H1 (cell line): Measurements from ENCODE around the gene VSIG10. TPM values are rescaled to one million over a fixed set of nuclear protein-coding genes. Genes with fewer than 3 reads are reported as not detected.
A peak's percentile ranks its signal among the peaks of the same experiment; 100 is the strongest.
"Not testable (repeated sequence)": the region's sequence is repeated elsewhere in the genome, so short reads cannot be mapped to it uniquely, and the experiment has no call there.

Source experiments
- CTCF ChIA-PET: fragments of 300-600 bp; sonication (Branson Sonifier 250); formaldehyde crosslinking; loops from one replicate; lab custom pipeline; 2021; ENCODE audit not compliant: partially characterized antibody; lab: Charles Lee
- POLR2A ChIA-PET: fragments of 300-600 bp; sonication (Branson Sonifier 250); formaldehyde crosslinking; loops from one replicate; lab custom pipeline; 2021; ENCODE audit warnings: inconsistent platforms; ENCODE audit not compliant: partially characterized antibody; lab: Charles Lee
- DNase-seq, 2 experiments: peaks; one replicate each; pipeline versions ENCODE4 v3.0.0 to v3.0.0-alpha.2; 2010 to 2022; ENCODE audit warnings: low spot score in 2 of 2, low read depth in 1 of 2, mixed read lengths in 1 of 2
- FAIRE-seq: peaks from 2 replicates; lab custom pipeline; 2011; peaks lifted over from hg19 to GRCh38; lab: Jason Lieb, UNC
- H2AFZ ChIP-seq: 2 replicates; pipeline ENCODE4 v1.8.1; 2012; ENCODE audit warnings: low read length, inconsistent platforms
- H2AK5ac ChIP-seq: 2 replicates; pipeline ENCODE4 v1.6.1; 2013; ENCODE audit warnings: low read depth, low read length
- H2BK120ac ChIP-seq: replicated peaks from 2 replicates; pipeline ENCODE3; 2013; ENCODE audit warnings: low read depth, low read length, inconsistent platforms
- H2BK12ac ChIP-seq: 2 replicates; pipeline ENCODE4 v1.6.1; 2013; ENCODE audit warnings: low read depth, low read length
- H2BK15ac ChIP-seq: 2 replicates; pipeline ENCODE4 v1.6.1; 2013; ENCODE audit warnings: low read length
- H2BK20ac ChIP-seq: 2 replicates; pipeline ENCODE4 v1.6.1; 2013; ENCODE audit warnings: low read length
- H2BK5ac ChIP-seq: 2 replicates; pipeline ENCODE4 v1.6.1; 2013; ENCODE audit warnings: low read depth, low read length
- H3K14ac ChIP-seq: 2 replicates; pipeline ENCODE4 v1.6.1; 2013; ENCODE audit warnings: inconsistent platforms; ENCODE audit not compliant: insufficient read length
- H3K18ac ChIP-seq: 2 replicates; pipeline ENCODE4 v1.6.1; 2013; ENCODE audit warnings: low read length; ENCODE audit errors: extremely low read depth
- H3K23ac ChIP-seq: 2 replicates; pipeline ENCODE4 v1.6.1; 2013; ENCODE audit warnings: inconsistent platforms; ENCODE audit not compliant: insufficient read length
- H3K23me2 ChIP-seq: 2 replicates; pipeline ENCODE4 v1.6.1; 2013; ENCODE audit warnings: low read depth, low read length
- H3K27ac ChIP-seq: 2 replicates; pipeline ENCODE4 v1.6.1; 2011; ENCODE audit warnings: low read depth, low read length, inconsistent platforms
- H3K27me3 ChIP-seq, 4 experiments: replicated peaks in 1 of 4; 1 replicate in 1 of 4; 2 replicates in 3 of 4; pipeline versions ENCODE4 v1.6.1 to v1.8.1; 2011 to 2013; ENCODE audit warnings: low read length in 3 of 4, mild to moderate bottlenecking in 3 of 4, inconsistent platforms in 2 of 4, mixed read lengths in 2 of 4, moderate library complexity in 1 of 4; ENCODE audit not compliant: control insufficient read depth in 3 of 4, insufficient read depth in 3 of 4; ENCODE audit errors: extremely low read depth in 1 of 4
- H3K36me3 ChIP-seq, 4 experiments: 2 replicates each; pipeline versions ENCODE4 v1.6.1 to v1.8.1; 2011 to 2013; ENCODE audit warnings: mild to moderate bottlenecking in 4 of 4, low read length in 3 of 4, moderate library complexity in 2 of 4, control low read depth in 1 of 4, inconsistent platforms in 1 of 4; ENCODE audit not compliant: insufficient read depth in 4 of 4, control insufficient read depth in 2 of 4
- H3K4ac ChIP-seq: replicated peaks from 2 replicates; pipeline ENCODE3; 2013; ENCODE audit warnings: low read length, low read depth, mixed read lengths, inconsistent platforms; ENCODE audit not compliant: insufficient read length
- H3K4me1 ChIP-seq, 4 experiments: replicated peaks in 1 of 4; 1 replicate in 1 of 4; 2 replicates in 3 of 4; pipeline versions ENCODE4 v1.6.1 to v1.8.1; 2011 to 2013; ENCODE audit warnings: low read length in 3 of 4, inconsistent platforms in 2 of 4, mixed read lengths in 1 of 4; ENCODE audit not compliant: insufficient read depth in 4 of 4, control insufficient read depth in 3 of 4
- H3K4me2 ChIP-seq, 2 experiments: 2 replicates each; pipeline versions ENCODE4 v1.6.1 to v1.8.1; 2011 to 2013; ENCODE audit warnings: low read depth in 2 of 2, low read length in 2 of 2, control low read depth in 1 of 2, inconsistent platforms in 1 of 2, mild to moderate bottlenecking in 1 of 2; ENCODE audit not compliant: insufficient read depth in 1 of 2
- H3K4me3 ChIP-seq, 4 experiments: fragments of 200-600, 300-600 bp in 1 of 4; sonication (generic), shearing (Covaris generic), sonication (Bioruptor Twin) in 1 of 4; 2 replicates each; pipeline versions ENCODE4 v1.5.1 to v1.8.1; 2011 to 2016; ENCODE audit warnings: low read length in 4 of 4, low read depth in 3 of 4, control low read depth in 2 of 4, inconsistent platforms in 2 of 4, mild to moderate bottlenecking in 2 of 4, mixed read lengths in 1 of 4, moderate library complexity in 1 of 4; ENCODE audit not compliant: insufficient read depth in 2 of 4; ENCODE audit errors: extremely low read depth in 1 of 4
- H3K56ac ChIP-seq: replicated peaks from 2 replicates; pipeline ENCODE3; 2013; ENCODE audit warnings: low read depth, mild to moderate bottlenecking, mixed read lengths, low read length, inconsistent platforms; ENCODE audit not compliant: insufficient read length
- H3K79me1 ChIP-seq: 2 replicates; pipeline ENCODE4 v1.6.1; 2013; ENCODE audit warnings: low read depth, low read length, control low read depth
- H3K79me2 ChIP-seq, 2 experiments: 2 replicates each; pipeline versions ENCODE4 v1.6.1 to v1.8.1; 2012 to 2013; ENCODE audit warnings: low read length in 2 of 2, mild to moderate bottlenecking in 2 of 2, inconsistent platforms in 1 of 2; ENCODE audit not compliant: insufficient read depth in 2 of 2, control insufficient read depth in 1 of 2
- H3K9ac ChIP-seq, 4 experiments: replicated peaks in 1 of 4; 1 replicate in 1 of 4; 2 replicates in 3 of 4; pipeline versions ENCODE4 v1.6.1 to v1.8.1; 2011 to 2013; ENCODE audit warnings: low read depth in 3 of 4, low read length in 3 of 4, control low read depth in 2 of 4, mild to moderate bottlenecking in 2 of 4, moderate library complexity in 2 of 4, inconsistent platforms in 1 of 4; ENCODE audit errors: extremely low read depth in 1 of 4
- H3K9me3 ChIP-seq, 2 experiments: 2 replicates each; pipeline versions ENCODE4 v1.6.1 to v1.8.1; 2012 to 2013; ENCODE audit warnings: mild to moderate bottlenecking in 2 of 2, moderate library complexity in 2 of 2, control low read depth in 1 of 2, inconsistent platforms in 1 of 2, low read depth in 1 of 2, low read length in 1 of 2, mixed read lengths in 1 of 2; ENCODE audit not compliant: insufficient read depth in 2 of 2
- H4K20me1 ChIP-seq, 2 experiments: replicated peaks in 1 of 2; 2 replicates each; pipeline versions ENCODE3 to v1.8.1; 2011 to 2013; ENCODE audit warnings: inconsistent platforms in 2 of 2, low read length in 2 of 2, mild to moderate bottlenecking in 1 of 2; ENCODE audit not compliant: insufficient read depth in 2 of 2, control insufficient read depth in 1 of 2
- H4K5ac ChIP-seq: 2 replicates; pipeline ENCODE4 v1.6.1; 2013; ENCODE audit warnings: low read length, low read depth, mixed read lengths, inconsistent platforms; ENCODE audit not compliant: insufficient read length
- H4K8ac ChIP-seq: 2 replicates; pipeline ENCODE4 v1.8.0; 2013; ENCODE audit warnings: mild to moderate bottlenecking, moderate library complexity, low read length, inconsistent platforms; ENCODE audit not compliant: insufficient read depth; ENCODE audit errors: extremely low read depth
- H4K91ac ChIP-seq: replicated peaks from 2 replicates; pipeline ENCODE3; 2013; ENCODE audit warnings: low read length, mixed read lengths, inconsistent platforms; ENCODE audit not compliant: insufficient read length
- CHD2 ChIP-seq: IDR thresholded peaks from 2 replicates; pipeline ENCODE4 v1.6.1; 2012; ENCODE audit warnings: low read length, improper control_type of control experiment
- SP4 ChIP-seq: IDR thresholded peaks from 2 replicates; pipeline ENCODE4 v1.6.1; 2012; ENCODE audit warnings: low read length, inconsistent platforms
- WGBS, 2 experiments: shearing (Covaris generic) in 1 of 2; methylation state at CpG; one replicate each; pipeline versions ENCODE4 v1.1.6 to v1.1.7; 2013 to 2015; ENCODE audit warnings: low lambda C conversion rate in 2 of 2, mixed read lengths in 2 of 2, inconsistent platforms in 1 of 2, low coverage in 1 of 2, missing lambda C conversion rate in 1 of 2; ENCODE audit not compliant: insufficient replicate concordance in 2 of 2, insufficient coverage in 1 of 2, insufficient read length in 1 of 2; ENCODE audit errors: extremely low coverage in 1 of 2, missing lambda C conversion rate in 1 of 2; 5-methylcytosine and 5-hydroxymethylcytosine counted together
- polyA plus RNA-seq, 7 experiments: library from polyadenylated mRNA; depleted of rRNA in 3 of 7; stranded (reverse) in 5 of 7; unstranded in 2 of 7; fragments of >200 nt in 5 of 7; fragments of 200-250 nt in 2 of 7; gene quantifications; 1 replicate in 5 of 7; 2 replicates in 1 of 7; 4 replicates in 1 of 7; pipeline versions ENCODE4 v1.2.1 to v1.2.3, GENCODE V29; 2011 to 2013; ENCODE audit warnings: missing spikeins in 2 of 7, mixed read lengths in 2 of 7
- total RNA-seq: library from RNA; stranded (reverse); fragmentation: NEBNext Ultra II Directional; extraction: Animal tissue kit (Norgen Biotek cat#: 25700); gene quantifications from 2 replicates; pipeline ENCODE4 v1.2.1, GENCODE V29; 2021

Gene VSIG10
- total and polyA plus RNA-seq, 2 of the 8 experiments (the other 6 are each of a cell fraction or from before 2014, with no cell fraction given): 34.4 to 93.6 TPM

DNA sequence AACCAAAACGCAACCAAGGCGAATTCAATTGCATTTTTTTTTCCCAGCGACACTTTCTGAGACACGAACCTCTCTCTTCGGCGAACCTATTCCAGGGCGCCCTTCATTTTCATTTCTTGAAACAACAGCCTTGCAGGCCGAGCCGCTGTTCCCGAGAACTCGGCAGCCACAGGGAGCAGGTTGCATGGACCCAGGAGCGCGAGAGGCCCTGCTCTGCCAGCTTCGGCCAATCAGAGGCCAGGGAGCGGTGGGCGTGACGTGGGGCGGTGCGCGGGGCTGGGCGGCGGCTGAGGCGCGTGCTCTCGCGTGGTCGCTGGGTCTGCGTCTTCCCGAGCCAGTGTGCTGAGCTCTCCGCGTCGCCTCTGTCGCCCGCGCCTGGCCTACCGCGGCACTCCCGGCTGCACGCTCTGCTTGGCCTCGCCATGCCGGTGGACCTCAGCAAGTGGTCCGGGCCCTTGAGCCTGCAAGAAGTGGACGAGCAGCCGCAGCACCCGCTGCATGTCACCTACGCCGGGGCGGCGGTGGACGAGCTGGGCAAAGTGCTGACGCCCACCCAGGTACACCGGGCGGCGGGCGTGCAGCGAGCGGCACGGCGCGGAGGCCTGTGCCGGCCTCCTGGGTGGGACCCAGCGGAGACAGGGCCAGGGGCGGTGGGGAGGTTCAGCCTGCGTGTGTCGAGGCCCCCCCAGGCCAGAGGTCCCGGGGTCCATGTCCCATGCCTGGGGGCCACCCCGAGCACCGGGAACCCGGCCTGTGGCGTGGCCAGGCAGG is 32.2 kb upstream of the VSIG10 start, which contains the start of gene PEBP1 (continued):
- TF ChIP-seq SP4: no peak
- peak; percentile 82 for TF ChIP-seq CHD2

- not testable (repeated sequence) for H4K5ac ChIP-seq, H2BK120ac ChIP-seq, H2AFZ ChIP-seq, H2BK12ac ChIP-seq, H3K9ac ChIP-seq, H3K23me2 ChIP-seq, H4K8ac ChIP-seq, H3K4me3 ChIP-seq, H3K56ac ChIP-seq, H3K27ac ChIP-seq, H3K4ac ChIP-seq, H2BK20ac ChIP-seq, H3K14ac ChIP-seq, H3K79me1 ChIP-seq, H2AK5ac ChIP-seq, H3K9me3 ChIP-seq, H2BK15ac ChIP-seq, H3K4me1 ChIP-seq, H3K4me2 ChIP-seq, H3K27me3 ChIP-seq, H4K91ac ChIP-seq, H2BK5ac ChIP-seq, H4K20me1 ChIP-seq, H3K18ac ChIP-seq, H3K36me3 ChIP-seq, H3K23ac ChIP-seq, DNase-seq, H3K79me2 ChIP-seq, FAIRE-seq
- ChIA-PET POLR2A (interaction anchor here (2.6 kb wide), 1 partner anchor 11 kb away, joined by 7 read pairs; no protein-coding TSS in a partner anchor), CTCF (interaction anchor here (0.6 to 1.7 kb wide), 3 partner anchors 8 to 253 kb away, joined by 3 to 13 read pairs (median 3); no protein-coding TSS in a partner anchor)
- 92% methylated on average over 5 of the region's 5 CpGs; no CpG with 5 or more reads in 1 of the 2 experiments for WGBS, 2 experiments
These were observed 25.6 kb upstream of the VSIG10 start for GRCh38 chr12:118129436-118129835.
